Endodermal cell (in vitro differentiated cells): Measurements from ENCODE around the gene CGREF1. TPM values are rescaled to one million over a fixed set of nuclear protein-coding genes. Genes with fewer than 3 reads are reported as not detected.

Experiments
- DNase-seq: peaks from one replicate; pipeline ENCODE4 v3.0.0-alpha.2; 2017
- H3K27ac ChIP-seq: 2 replicates; pipeline ENCODE4 v1.5.1; 2013; ENCODE audit warnings: mild to moderate bottlenecking, low read depth, low read length, moderate library complexity
- H3K27me3 ChIP-seq: 2 replicates; pipeline ENCODE4 v1.6.1; 2013; ENCODE audit warnings: mild to moderate bottlenecking, low read length, moderate library complexity; ENCODE audit not compliant: insufficient read depth, control insufficient read depth, poor library complexity, severe bottlenecking
- H3K36me3 ChIP-seq: 2 replicates; pipeline ENCODE4 v1.7.0; 2013; ENCODE audit warnings: mild to moderate bottlenecking, low read length, moderate library complexity; ENCODE audit not compliant: control insufficient read depth, insufficient read depth
- H3K4me1 ChIP-seq: one replicate; pipeline ENCODE4 v1.7.0; 2013; ENCODE audit warnings: low read length; ENCODE audit not compliant: control insufficient read depth, insufficient read depth
- H3K4me3 ChIP-seq: 2 replicates; pipeline ENCODE4 v1.5.1; 2013; ENCODE audit warnings: mild to moderate bottlenecking, low read length, moderate library complexity
- H3K9ac ChIP-seq: 2 replicates; pipeline ENCODE4 v1.6.1; 2013; ENCODE audit warnings: mild to moderate bottlenecking, low read length, moderate library complexity; ENCODE audit not compliant: poor library complexity, severe bottlenecking; ENCODE audit errors: extremely low read depth
- H3K9me3 ChIP-seq: 2 replicates; pipeline ENCODE4 v1.6.1; 2013; ENCODE audit warnings: mild to moderate bottlenecking, low read length, moderate library complexity; ENCODE audit not compliant: control insufficient read depth
- H3K27ac Mint-ChIP-seq: 2 replicates; pipeline ENCODE4 v1.8.0; 2020; ENCODE audit warnings: mixed read lengths
- H3K27me3 Mint-ChIP-seq: 2 replicates; pipeline ENCODE4 v1.8.0; 2021; ENCODE audit warnings: mild to moderate bottlenecking, mixed read lengths; ENCODE audit not compliant: insufficient read depth
- H3K36me3 Mint-ChIP-seq: 2 replicates; pipeline ENCODE4 v1.8.0; 2020; ENCODE audit warnings: low read depth, mixed read lengths
- H3K4me1 Mint-ChIP-seq: 2 replicates; pipeline ENCODE4 v1.8.0; 2020; ENCODE audit warnings: mixed read lengths
- H3K4me3 Mint-ChIP-seq: 2 replicates; pipeline ENCODE4 v1.8.0; 2020; ENCODE audit warnings: mild to moderate bottlenecking, moderate library complexity, mixed read lengths
- H3K9me3 Mint-ChIP-seq: 2 replicates; pipeline ENCODE4 v1.8.0; 2020; ENCODE audit warnings: mild to moderate bottlenecking, mixed read lengths
- WGBS, 2 experiments: methylation state at CpG; one replicate each; pipeline versions ENCODE4 v1.1.5 to v1.1.7; 2013; ENCODE audit warnings: missing lambda C conversion rate in 2 of 2, mixed read lengths in 1 of 2; ENCODE audit not compliant: insufficient coverage in 1 of 2, insufficient read length in 1 of 2; 5-methylcytosine and 5-hydroxymethylcytosine counted together
- total RNA-seq, 2 donors: library from RNA; stranded (reverse); fragmentation: NEBNext Ultra II Directional in 1 of 2; extraction: Animal tissue kit (Norgen Biotek cat#: 25700) in 1 of 2; gene quantifications; 2 replicates in 1 of 2; 3 replicates in 1 of 2; pipeline ENCODE4 v1.2.1, GENCODE V29; 2021
- TF ChIP-seq, protein P1 (sequence below): fragments of 200-600 bp; sonication (generic); conservative IDR thresholded peaks from 2 replicates; pipeline ENCODE4 v1.5.0; 2021; ENCODE audit warnings: antibody characterized with exemption, mild to moderate bottlenecking

The CGREF1 gene
- total RNA-seq, 2 donors from 2014 or later = 0.20 to 0.33 TPM

DNA sequence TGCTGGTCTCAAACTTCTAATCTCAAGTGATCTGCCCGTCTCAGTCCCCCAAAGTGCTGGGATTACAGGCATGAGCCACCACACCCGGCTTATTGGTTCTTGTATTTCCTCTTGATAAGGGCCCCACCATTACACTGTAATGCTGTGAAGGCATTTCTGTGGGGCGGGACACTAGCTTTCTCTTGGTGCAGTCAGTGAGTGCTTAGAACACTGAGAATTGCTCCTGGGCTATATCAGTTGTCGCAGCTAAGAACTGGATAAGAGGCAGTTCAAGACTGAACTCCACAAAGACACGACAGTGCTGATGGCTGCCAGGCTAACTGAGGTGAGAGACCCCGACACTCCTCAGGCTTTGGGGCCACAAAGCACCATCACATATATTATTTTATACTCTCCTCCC, 30.3 kb downstream of the CGREF1 start:
- no peak overlapping the region for H3K4me3 ChIP-seq
- H3K9ac ChIP-seq = no peak overlapping the region
- H3K4me1 ChIP-seq = no peaks in the 10 kb centered on the region
- Mint-ChIP-seq H3K4me1 (peaks cover 4% of the 10 kb centered on the region), H3K36me3 (no peaks in the 10 kb centered on the region), H3K4me3 (no peak overlapping the region), H3K27ac (no peak overlapping the region), H3K27me3 (peaks cover 28% of the 10 kb centered on the region), H3K9me3 (no peaks in the 10 kb centered on the region)
- peaks cover 26% of the 10 kb centered on the region for H3K27me3 ChIP-seq
- H3K27ac ChIP-seq = no peak overlapping the region
- H3K9me3 ChIP-seq = no peaks in the 10 kb centered on the region
- TF ChIP-seq, protein P1, sequence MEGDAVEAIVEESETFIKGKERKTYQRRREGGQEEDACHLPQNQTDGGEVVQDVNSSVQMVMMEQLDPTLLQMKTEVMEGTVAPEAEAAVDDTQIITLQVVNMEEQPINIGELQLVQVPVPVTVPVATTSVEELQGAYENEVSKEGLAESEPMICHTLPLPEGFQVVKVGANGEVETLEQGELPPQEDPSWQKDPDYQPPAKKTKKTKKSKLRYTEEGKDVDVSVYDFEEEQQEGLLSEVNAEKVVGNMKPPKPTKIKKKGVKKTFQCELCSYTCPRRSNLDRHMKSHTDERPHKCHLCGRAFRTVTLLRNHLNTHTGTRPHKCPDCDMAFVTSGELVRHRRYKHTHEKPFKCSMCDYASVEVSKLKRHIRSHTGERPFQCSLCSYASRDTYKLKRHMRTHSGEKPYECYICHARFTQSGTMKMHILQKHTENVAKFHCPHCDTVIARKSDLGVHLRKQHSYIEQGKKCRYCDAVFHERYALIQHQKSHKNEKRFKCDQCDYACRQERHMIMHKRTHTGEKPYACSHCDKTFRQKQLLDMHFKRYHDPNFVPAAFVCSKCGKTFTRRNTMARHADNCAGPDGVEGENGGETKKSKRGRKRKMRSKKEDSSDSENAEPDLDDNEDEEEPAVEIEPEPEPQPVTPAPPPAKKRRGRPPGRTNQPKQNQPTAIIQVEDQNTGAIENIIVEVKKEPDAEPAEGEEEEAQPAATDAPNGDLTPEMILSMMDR = no peak
- WGBS, 2 experiments = 90 to 95% methylated on average over 5 to 6 of the region's 6 CpGs
- no peak for DNase-seq
- H3K36me3 ChIP-seq = no peaks in the 10 kb centered on the region

DNA sequence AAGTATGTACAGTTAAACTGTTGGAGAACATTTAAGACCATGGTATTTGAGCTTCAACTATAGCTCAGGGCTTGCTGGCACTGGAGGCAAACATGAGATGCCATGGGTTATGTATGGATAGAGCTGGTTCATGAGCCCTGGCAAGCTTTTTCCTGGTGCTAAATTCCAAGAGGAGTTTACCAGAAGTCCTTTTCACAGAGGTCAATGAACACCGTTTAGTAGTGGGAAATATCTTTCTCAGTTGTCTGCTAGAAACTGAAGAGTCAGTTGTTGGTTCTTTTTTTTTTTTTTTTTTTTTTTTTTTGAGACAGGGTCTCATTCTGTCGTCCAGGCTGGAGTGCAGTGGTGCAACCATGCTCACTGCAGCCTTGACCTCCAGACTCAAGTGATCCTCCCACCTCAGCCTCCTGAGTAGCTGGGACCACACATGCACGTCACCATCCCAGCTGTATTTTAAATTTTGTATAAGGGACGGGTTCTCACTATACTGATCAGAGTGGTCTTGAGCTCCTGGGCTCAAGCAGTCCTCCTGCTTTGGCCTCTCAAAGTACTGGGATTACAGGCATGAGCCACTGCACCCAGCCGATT, 31.0 kb downstream of the CGREF1 start:
- H3K4me1 ChIP-seq = no peaks in the 10 kb centered on the region
- H3K27me3 Mint-ChIP-seq = peaks cover 28% of the 10 kb centered on the region
- H3K9me3 Mint-ChIP-seq = no peaks in the 10 kb centered on the region
- no peak overlapping the region for H3K4me3 ChIP-seq
- peaks cover 4% of the 10 kb centered on the region for H3K4me1 Mint-ChIP-seq
- H3K4me3 Mint-ChIP-seq = no peak overlapping the region
- no peaks in the 10 kb centered on the region for H3K9me3 ChIP-seq
- no peak overlapping the region for H3K9ac ChIP-seq
- H3K27ac ChIP-seq = no peak overlapping the region
- peaks cover 26% of the 10 kb centered on the region for H3K27me3 ChIP-seq
- H3K36me3 ChIP-seq = no peaks in the 10 kb centered on the region
- no peak overlapping the region for H3K27ac Mint-ChIP-seq
- H3K36me3 Mint-ChIP-seq = no peaks in the 10 kb centered on the region
- 85 to 89% methylated on average over 3 to 5 of the region's 5 CpGs for WGBS, 2 experiments
- TF ChIP-seq, protein P1 = no peak
- no peak for DNase-seq

DNA sequence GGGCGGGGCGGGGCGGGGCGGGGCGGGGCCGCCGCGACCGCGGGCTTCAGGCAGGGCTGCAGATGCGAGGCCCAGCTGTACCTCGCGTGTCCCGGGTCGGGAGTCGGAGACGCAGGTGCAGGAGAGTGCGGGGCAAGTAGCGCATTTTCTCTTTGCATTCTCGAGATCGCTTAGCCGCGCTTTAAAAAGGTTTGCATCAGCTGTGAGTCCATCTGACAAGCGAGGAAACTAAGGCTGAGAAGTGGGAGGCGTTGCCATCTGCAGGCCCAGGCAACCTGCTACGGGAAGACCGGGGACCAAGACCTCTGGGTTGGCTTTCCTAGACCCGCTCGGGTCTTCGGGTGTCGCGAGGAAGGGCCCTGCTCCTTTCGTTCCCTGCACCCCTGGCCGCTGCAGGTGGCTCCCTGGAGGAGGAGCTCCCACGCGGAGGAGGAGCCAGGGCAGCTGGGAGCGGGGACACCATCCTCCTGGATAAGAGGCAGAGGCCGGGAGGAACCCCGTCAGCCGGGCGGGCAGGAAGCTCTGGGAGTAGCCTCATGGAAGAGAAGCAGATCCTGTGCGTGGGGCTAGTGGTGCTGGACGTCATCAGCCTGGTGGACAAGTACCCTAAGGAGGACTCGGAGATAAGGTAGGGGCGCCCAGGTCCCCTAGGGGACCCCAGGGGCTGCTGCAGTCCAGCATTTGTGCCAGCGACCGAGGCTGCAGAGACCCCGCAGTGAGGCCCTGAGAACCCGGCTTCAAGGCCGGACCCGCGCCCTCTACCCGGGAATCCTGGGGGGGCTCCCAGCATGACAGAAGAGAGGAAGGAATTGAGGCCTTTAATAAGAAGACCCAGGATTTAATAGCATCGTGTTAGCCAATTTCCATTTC, 32.0 kb downstream of the CGREF1 start, which contains the start of gene KHK:
KHK (plus strand) TSS at position 49 of the 870 bp plus-strand sequence; CDS start at position 537, 488 bp downstream.
- Mint-ChIP-seq H3K4me1 (peaks cover 4% of the 10 kb centered on the region), H3K36me3 (no peaks in the 10 kb centered on the region), H3K27ac (no peak within 1 kb of the TSS), H3K4me3 (peak within 1 kb of the TSS; percentile 58), H3K27me3 (peaks cover 28% of the 10 kb centered on the region), H3K9me3 (no peaks in the 10 kb centered on the region)
- Histone ChIP-seq H3K4me1 (no peaks in the 10 kb centered on the region), H3K9ac (peak within 1 kb of the TSS; percentile 66), H3K36me3 (no peaks in the 10 kb centered on the region), H3K27ac (no peak within 1 kb of the TSS), H3K27me3 (peaks cover 26% of the 10 kb centered on the region), H3K4me3 (peak within 1 kb of the TSS; percentile 81), H3K9me3 (no peaks in the 10 kb centered on the region)
- TF ChIP-seq, protein P1 = no peak
- WGBS, 2 experiments = 13 to 14% methylated on average over 29 to 54 of the region's 54 CpGs
- peak; percentile 84 for DNase-seq
